GM18951 (cell line): ENCODE data around the gene HLTF.

Experiments
- POLR2A ChIP-seq: IDR thresholded peaks from 4 replicates; pipeline ENCODE4 v1.6.1; 2011; ENCODE audit warnings: mild to moderate bottlenecking; ENCODE audit not compliant: insufficient read length, insufficient read depth; ENCODE audit errors: extremely low read depth
- in situ Hi-C: fragments of 300-500 bp; cut with MboI; formaldehyde crosslinking; loops from one replicate; pipeline ENCODE4 v1.12.0; 2022; ENCODE audit warnings: low sequenced_read_pairs, mixed read lengths, inconsistent platforms; ENCODE audit not compliant: unreplicated experiment

The HLTF gene

DNA sequence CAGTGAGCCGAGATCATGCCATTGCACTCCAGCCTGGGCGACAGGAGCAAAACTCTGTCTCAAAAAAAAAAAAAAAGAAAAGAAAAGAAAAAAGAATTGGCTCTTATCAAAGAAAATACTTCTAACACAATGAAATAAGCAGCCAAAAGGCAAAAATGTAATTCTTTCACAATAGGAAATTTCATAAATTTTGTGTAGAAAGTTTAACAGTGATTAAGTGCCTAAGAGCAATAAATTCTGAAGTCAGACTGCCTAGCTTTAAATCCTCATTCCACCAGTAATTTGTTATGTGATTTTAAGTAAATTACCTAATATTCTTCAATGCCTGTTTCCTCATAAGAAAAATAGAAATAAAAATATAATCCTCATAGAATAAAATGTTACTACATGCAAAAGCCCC lies 24.6 kb downstream of the HLTF start:
- in situ Hi-C loops, result no loop called here
- TF ChIP-seq POLR2A, result no peak

GRCh38 chr3:149058602-149059001 lies 27.7 kb downstream of the HLTF start:
- in situ Hi-C loops, result no loop called here
- no peak for TF ChIP-seq POLR2A

GRCh38 chr3:149058198-149058597 lies 28.1 kb downstream of the HLTF start:
- TF ChIP-seq POLR2A, result no peak
- in situ Hi-C loops, result no loop called here

- in situ Hi-C loops, result no loop called here
- TF ChIP-seq POLR2A, result no peak
Measured at GRCh38 chr3:149055575-149055974, 30.8 kb downstream of the HLTF start.

DNA sequence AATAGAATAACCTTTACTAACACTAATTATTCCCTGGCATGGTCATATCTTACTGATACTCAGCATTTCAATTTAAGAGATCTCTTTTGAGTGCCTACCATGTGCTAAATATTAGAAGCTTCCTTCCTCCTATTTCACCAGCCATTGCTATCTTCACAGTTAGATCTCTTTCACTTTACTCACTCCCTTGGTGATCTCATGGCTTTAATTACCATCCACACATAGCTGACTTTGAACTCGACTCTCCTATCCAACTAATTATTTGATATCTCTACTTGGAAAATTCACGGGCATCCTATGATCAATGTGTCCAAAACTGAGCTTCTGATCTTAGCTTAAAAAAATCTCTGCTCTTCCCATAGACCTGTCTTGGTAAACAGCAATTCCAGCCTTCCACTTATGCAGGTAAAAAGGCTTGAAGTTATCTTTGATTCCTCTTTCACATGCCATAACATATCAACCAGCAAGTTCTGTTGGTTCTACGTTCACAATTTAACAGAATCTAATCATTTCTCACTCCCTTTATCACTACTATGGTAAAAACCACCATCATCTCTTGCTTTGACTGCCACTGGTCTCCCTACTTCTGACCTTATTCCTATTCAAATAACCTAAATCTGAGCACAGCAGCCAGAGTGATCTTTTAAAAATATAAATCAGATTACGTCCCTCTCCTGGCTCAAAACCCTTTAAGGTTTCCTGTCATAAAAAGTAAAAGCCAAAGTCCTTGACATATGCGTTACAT lies 41.8 kb downstream of the HLTF start:
- no peak for TF ChIP-seq POLR2A
- in situ Hi-C loops, result no loop called here

DNA sequence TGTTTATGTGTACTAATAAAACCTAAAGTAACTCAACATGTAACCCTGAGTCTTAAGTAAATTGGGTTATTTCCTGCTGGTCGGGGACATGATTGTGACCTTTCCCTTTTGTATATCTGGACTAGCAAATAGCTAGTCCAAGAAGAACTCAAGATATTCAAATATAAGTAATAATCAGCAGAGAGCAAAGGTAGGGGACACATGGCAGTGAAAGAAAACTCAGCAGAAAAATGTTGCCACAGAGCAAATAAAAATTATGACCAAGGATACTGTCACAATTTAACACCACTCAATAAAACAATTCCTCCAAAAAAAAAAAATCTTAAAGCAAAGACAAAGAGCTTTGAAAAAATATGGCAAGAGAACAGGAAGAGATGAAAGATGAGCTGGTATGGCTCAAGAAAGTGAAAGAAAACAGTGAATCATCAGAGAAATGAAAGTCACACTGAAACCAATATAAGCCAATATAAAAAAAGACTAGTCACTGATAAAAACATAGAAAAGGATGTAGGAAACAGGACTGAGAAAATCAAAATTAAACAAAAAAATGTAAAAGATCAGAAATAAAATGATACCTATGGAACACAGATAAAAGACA lies 43.4 kb downstream of the HLTF start:
- TF ChIP-seq POLR2A, result no peak
- in situ Hi-C loops, result no loop called here

DNA sequence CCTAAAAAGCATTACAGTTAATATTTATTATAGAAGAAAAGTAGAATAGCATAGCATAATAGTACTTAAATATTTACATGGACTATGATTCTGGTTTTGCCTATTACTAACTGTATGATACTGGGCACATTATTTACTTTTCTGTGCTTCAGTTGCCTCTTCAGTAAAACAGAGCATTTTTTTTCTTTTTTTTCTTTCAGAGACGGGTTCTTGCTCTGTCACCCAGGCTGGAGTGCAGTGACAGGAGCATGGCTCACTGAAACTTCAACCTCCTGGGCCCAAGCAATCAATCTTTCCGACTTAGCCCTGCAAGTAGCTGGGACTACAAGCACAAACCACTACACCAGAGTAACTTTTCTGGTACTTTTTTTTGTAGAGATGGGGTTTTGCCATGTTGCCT lies 48.0 kb downstream of the HLTF start:
- TF ChIP-seq POLR2A, result no peak
- in situ Hi-C loops, result no loop called here

GRCh38 chr3:149037684-149038083 lies 48.6 kb downstream of the HLTF start:
- no peak for TF ChIP-seq POLR2A
- in situ Hi-C loops, result no loop called here

DNA sequence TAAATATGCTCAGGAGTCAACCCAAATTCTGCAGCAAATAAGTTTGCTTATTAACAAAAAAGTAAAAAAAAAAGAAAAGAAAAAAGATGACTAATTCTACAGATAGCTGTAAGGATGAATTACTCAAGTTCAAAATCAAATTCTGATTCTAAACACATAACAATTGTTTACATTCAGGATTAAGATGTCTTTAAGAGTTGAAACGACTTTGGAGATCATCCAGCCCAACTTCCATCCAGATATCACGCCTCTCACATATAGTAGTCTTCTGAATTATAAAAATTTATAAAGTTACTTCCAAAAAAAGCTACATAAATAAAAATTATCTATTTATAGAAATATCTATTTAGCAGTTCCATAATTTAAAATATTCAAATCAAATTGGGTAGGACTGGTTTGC lies 55.2 kb downstream of the HLTF start:
- no peak for TF ChIP-seq POLR2A
- in situ Hi-C loops, result no loop called here

GRCh38 chr3:149026718-149027117 lies 59.6 kb downstream of the HLTF start:
- in situ Hi-C loops, result no loop called here
- TF ChIP-seq POLR2A, result no peak

DNA sequence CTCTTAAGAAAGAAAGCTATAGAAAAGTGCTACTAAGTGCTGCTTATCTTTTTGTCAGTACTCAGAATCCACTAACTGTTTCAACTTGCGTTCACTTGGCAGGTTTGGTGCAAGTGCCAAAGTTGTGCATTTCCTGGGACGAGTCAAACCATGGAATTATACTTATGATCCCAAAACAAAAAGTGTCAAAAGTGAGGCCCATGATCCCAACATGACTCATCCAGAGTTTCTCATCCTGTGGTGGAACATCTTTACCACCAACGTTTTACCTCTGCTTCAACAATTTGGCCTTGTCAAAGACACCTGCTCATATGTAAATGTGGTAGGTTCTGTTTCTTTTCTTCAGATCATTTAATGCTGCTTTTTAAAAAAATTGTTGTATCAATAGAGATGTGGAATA lies 62.4 kb downstream of the HLTF start:
- in situ Hi-C loops, result no loop called here
- TF ChIP-seq POLR2A, result no peak

DNA sequence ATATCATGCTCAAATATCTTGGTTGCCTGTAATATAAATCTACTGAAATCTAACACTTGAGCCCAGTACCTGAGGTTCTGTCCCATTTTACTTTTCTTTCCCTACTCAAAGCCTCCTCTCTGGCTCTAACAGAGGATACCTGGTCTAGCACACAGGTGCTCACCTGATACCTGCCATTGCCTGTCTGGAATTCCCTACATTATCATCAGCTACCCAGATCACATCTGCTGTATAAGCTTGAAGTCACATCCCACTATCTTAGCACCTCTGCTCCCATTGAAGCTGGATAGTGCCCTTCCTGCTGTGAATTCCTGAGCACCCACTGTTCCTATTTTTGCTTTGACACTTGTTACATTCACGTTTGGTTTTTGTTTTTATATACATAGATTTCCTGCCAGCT lies 64.5 kb downstream of the HLTF start:
- in situ Hi-C loops, result no loop called here
- TF ChIP-seq POLR2A, result no peak

DNA sequence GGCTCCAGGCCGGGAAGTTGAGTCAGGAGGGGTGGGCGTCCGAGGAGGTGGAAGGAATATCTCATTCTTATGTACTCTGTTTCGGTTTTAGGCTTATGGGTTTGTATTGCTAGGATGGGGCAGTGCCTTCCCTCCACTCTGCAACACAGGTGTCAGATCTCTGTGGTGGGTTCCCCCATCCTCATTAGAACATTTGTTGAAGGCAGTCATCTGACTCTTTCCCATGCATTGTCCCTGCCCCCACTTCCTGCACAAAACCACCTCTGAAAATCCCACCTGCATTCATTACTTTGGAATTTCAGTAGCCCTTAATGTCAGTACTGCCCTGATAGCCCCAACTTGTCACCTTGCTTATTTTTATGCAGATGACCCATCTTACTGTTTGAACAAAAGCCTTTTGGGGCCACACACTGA lies 65.5 kb downstream of the HLTF start:
- no peak for TF ChIP-seq POLR2A
- in situ Hi-C loops, result no loop called here

DNA sequence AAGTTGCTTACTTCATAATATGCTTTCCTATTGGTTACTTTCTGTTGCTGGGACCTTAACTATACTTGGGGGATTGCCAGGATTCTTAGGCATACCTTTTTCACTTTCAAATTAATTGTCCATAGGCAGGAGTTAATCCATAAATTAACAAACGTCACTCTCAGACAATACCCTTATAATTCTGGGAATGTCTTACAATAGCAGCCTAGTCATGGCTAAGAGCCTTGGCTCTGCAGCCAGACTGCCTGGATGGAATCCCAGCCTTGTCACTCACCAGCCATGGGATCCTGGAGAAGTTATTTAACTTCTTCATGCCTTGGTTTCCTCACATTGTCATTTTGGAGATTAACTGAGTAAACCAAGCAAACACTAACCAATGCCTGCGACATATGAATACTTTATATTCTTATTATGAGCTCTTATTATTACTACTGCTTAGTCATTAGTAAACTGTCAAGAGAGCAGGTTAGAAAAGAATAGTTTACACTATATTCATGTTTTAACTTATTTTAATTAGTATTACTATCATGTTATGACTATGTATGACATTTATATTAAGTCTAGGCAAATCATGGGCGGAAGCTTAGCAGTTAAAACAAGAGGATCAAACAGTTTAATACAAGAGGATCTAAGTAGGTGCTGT lies 66.0 kb downstream of the HLTF start:
- in situ Hi-C loops, result no loop called here

More for the DNA sequence above, 66.0 kb downstream of the HLTF start:
- TF ChIP-seq POLR2A, result no peak
